PC-3 (cell line): ENCODE results near the gene ARF3. TPM values are rescaled to one million over a fixed set of nuclear protein-coding genes. Genes with fewer than 3 reads are reported as not detected.

Experiments
- ATAC-seq: fragments of 200-7000 bp; cut with Tn5 transposase; 2 replicates; pipeline ENCODE4 v1.9.1; 2020; ENCODE audit warnings: mild to moderate bottlenecking, moderate library complexity
- BruUV-seq: library from RNA; stranded (reverse); fragments of 400-500 nt; replicated peaks from 2 replicates; lab custom pipeline; 2021; lab: Mats Ljungman, UMichigan
- CTCF ChIA-PET: fragments of 300-600 bp; sonication (Branson Sonifier 250); formaldehyde crosslinking; loops from one replicate; lab custom pipeline; 2022; ENCODE audit warnings: antibody characterized with exemption; lab: Charles Lee
- POLR2A ChIA-PET: fragments of 300-600 bp; sonication (Branson Sonifier 250); formaldehyde crosslinking; loops from one replicate; lab custom pipeline; 2022; ENCODE audit warnings: antibody characterized with exemption; ENCODE audit not compliant: unreplicated experiment; lab: Charles Lee
- DNase-seq: peaks from one replicate; pipeline ENCODE4 v3.0.0-alpha.2; 2015
- H2AFZ ChIP-seq: fragments of 300-600 bp; sonication (generic); 2 replicates; pipeline ENCODE4 v1.6.0; 2016; ENCODE audit warnings: antibody characterized with exemption, low read length
- H3F3A ChIP-seq: fragments of 300-600 bp; sonication (generic); one replicate; pipeline ENCODE4 v1.6.0; 2017; ENCODE audit warnings: antibody characterized with exemption, low read length, control low read depth, mild to moderate bottlenecking; ENCODE audit not compliant: unreplicated experiment
- H3K27ac ChIP-seq: fragments of 300-600 bp; sonication (generic); 2 replicates; pipeline ENCODE4 v1.5.1; 2016; ENCODE audit warnings: mild to moderate bottlenecking, low read length
- H3K27me3 ChIP-seq: fragments of 300-600 bp; sonication (generic); 2 replicates; pipeline ENCODE4 v1.6.1; 2016; ENCODE audit warnings: low read length, mixed read lengths
- H3K36me3 ChIP-seq: fragments of 300-600 bp; sonication (generic); 2 replicates; pipeline ENCODE4 v1.6.1; 2016; ENCODE audit warnings: low read depth, mixed run types, low read length, mixed read lengths
- H3K4me1 ChIP-seq: fragments of 300-600 bp; sonication (generic); 2 replicates; pipeline ENCODE4 v1.5.1; 2016; ENCODE audit warnings: low read length; ENCODE audit not compliant: insufficient read depth
- H3K4me2 ChIP-seq: fragments of 300-600 bp; sonication (generic); 2 replicates; pipeline ENCODE4 v1.6.0; 2016; ENCODE audit warnings: low read length
- H3K4me3 ChIP-seq: fragments of 300-600 bp; sonication (generic); 2 replicates; pipeline ENCODE4 v1.5.1; 2016; ENCODE audit warnings: mild to moderate bottlenecking, low read length, mixed read lengths
- H3K79me2 ChIP-seq: fragments of 300-600 bp; sonication (generic); 2 replicates; pipeline ENCODE4 v1.6.1; 2017; ENCODE audit warnings: low read length, mixed read lengths
- H3K9ac ChIP-seq: fragments of 300-600 bp; sonication (generic); 2 replicates; pipeline ENCODE4 v1.6.0; 2016; ENCODE audit warnings: mild to moderate bottlenecking, low read length
- H3K9me2 ChIP-seq: fragments of 300-600 bp; sonication (generic); replicated peaks from 2 replicates; pipeline ENCODE4 v1.6.1; 2016; ENCODE audit warnings: mixed run types, low read length, mixed read lengths
- H3K9me3 ChIP-seq: fragments of 300-600 bp; sonication (generic); 2 replicates; pipeline ENCODE4 v1.6.1; 2016; ENCODE audit warnings: low read length, mixed read lengths
- H4K20me1 ChIP-seq: fragments of 300-600 bp; sonication (generic); 2 replicates; pipeline ENCODE4 v1.6.1; 2016; ENCODE audit warnings: low read length, mixed read lengths
- CTCF ChIP-seq: fragments of 300-600 bp; sonication (generic); conservative IDR thresholded peaks from 2 replicates; pipeline ENCODE4 v1.5.1; 2017; ENCODE audit warnings: antibody characterized with exemption, low read depth, mild to moderate bottlenecking, low read length
- EZH2 ChIP-seq: fragments of 300-600 bp; sonication (generic); IDR thresholded peaks from one replicate; pipeline ENCODE4 v1.6.1; 2017; ENCODE audit warnings: antibody characterized with exemption, mild to moderate bottlenecking, low read length; ENCODE audit not compliant: unreplicated experiment
- EZH2phosphoT487 ChIP-seq: fragments of 300-600 bp; sonication (generic); IDR thresholded peaks from 2 replicates; pipeline ENCODE4 v1.6.1; 2018; ENCODE audit warnings: mild to moderate bottlenecking, antibody characterized with exemption, low read length, borderline replicate concordance
- intact Hi-C: fragments of 100-400 bp; cut with micrococcal nuclease; formaldehyde crosslinking; loops from 2 replicates; pipeline ENCODE4 v1.9.0; 2023
- total RNA-seq: library from RNA; depleted of rRNA; stranded (reverse); fragments of >200 nt; gene quantifications from 2 replicates; pipeline ENCODE4 v1.2.3, GENCODE V29; 2014; rRNA removed

The ARF3 gene
- total RNA-seq, 1 experiment from 2014 or later: 85.5 TPM

DNA sequence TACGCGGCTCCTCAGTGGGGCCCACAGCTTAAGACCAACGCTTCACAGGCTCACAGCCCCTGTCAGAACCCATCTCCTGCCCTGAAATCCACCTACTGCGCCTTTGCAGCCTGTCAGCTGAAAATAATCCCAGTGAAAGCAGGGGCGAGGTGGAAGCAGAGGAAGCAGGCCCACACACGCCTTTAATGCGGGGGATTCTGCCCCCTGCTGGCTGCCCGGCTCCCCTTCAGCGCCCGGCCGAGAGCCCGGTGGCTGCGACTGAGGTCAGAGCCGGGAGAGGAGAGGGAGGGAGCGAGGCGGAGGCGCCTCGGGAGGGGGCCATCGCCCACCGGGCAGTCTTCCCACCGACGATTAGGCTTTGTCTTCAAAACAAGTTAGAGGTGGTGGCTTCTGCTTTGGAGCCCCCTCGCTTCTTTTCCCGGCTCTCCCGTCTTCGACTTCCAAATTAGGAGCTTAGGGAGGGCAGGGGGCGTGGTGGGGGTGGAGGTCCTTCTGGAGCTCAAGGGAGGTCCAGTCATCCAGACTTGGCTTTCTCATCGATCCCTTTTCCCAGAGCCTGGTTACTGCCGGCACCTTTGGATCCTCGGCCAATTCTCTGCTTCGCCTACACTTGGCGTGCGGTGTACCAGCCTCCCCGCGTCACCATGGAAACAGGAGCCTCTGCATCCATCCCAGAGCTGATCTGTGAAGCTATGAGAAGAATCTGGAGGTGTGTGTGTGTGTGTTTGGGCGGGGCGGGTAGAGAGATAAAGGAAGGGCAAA is 66.4 kb downstream of the ARF3 start:
- Histone ChIP-seq H4K20me1 (no peaks in the 10 kb centered on the region), H3K9me2 (no peaks in the 10 kb centered on the region), H2AFZ (peak overlapping the region; percentile 74), H3F3A (no peaks in the 10 kb centered on the region), H3K27ac (no peak overlapping the region), H3K4me2 (peak overlapping the region; percentile 80), H3K4me3 (peak overlapping the region; percentile 58), H3K4me1 (peaks cover 8% of the 10 kb centered on the region; the same call in 1 of the 2 replicates), H3K9ac (no peak overlapping the region), H3K27me3 (peaks cover 8% of the 10 kb centered on the region), H3K36me3 (no peaks in the 10 kb centered on the region), H3K9me3 (no peaks in the 10 kb centered on the region), H3K79me2 (no peaks in the 10 kb centered on the region)
- intact Hi-C loops: loop anchor here (1.0 kb wide), 1 partner anchor 38 kb away; no protein-coding TSS in a partner anchor
- ChIA-PET POLR2A (interaction anchor here (0.6 kb wide), 1 partner anchor 39 kb away, joined by 11 read pairs; the partner anchor contains the start of gene DDX23), CTCF (interaction anchor here (0.5 to 3.6 kb wide), 3 partner anchors 9 to 113 kb away, joined by 4 to 80 read pairs (median 8); partner anchors contain the start of gene DDX23)
- DNase-seq (peak; percentile 82), ATAC-seq (peak; percentile 100)
- BruUV-seq: no TSS peak
- no peak for TF ChIP-seq EZH2phosphoT487
- TF ChIP-seq CTCF: peak; percentile 95
- no peak for TF ChIP-seq EZH2

- H3K9me2 ChIP-seq: no peaks in the 10 kb centered on the region
- H3K79me2 ChIP-seq: no peaks in the 10 kb centered on the region
- ATAC-seq: no peak
- no peak for TF ChIP-seq CTCF
- CTCF ChIA-PET: interaction anchor here (3.6 kb wide), 1 partner anchor 37 kb away, joined by 80 read pairs; the partner anchor contains the start of gene DDX23
- peaks cover 8% of the 10 kb centered on the region; the same call in 1 of the 2 replicates for H3K4me1 ChIP-seq
- no peaks in the 10 kb centered on the region for H4K20me1 ChIP-seq
- no peaks in the 10 kb centered on the region for H3K36me3 ChIP-seq
- intact Hi-C loops: loop anchor here (1.0 kb wide), 1 partner anchor 36 kb away; no protein-coding TSS in a partner anchor
- no peak overlapping the region for H3K9ac ChIP-seq
- H2AFZ ChIP-seq: no peak overlapping the region
- H3K4me3 ChIP-seq: no peak overlapping the region
- POLR2A ChIA-PET: no interaction called here
- DNase-seq: no peak
- no peaks in the 10 kb centered on the region for H3K9me3 ChIP-seq
- H3K27ac ChIP-seq: no peak overlapping the region
- no peaks in the 10 kb centered on the region for H3F3A ChIP-seq
- peaks cover 8% of the 10 kb centered on the region for H3K27me3 ChIP-seq
- no TSS peak for BruUV-seq
- H3K4me2 ChIP-seq: no peak overlapping the region
These were observed 67.6 kb downstream of the ARF3 start for GRCh38 chr12:48889679-48890078.

Other genes starting within 250 kb of the ARF3 start
- gene CCNT1, start 240.8 kb downstream of the ARF3 start, total RNA-seq: 15.1 and 20.7 TPM in 2 replicates
- gene ADCY6, start 168.4 kb downstream of the ARF3 start, total RNA-seq: 19.0 and 24.4 TPM in 2 replicates
- 21.4 and 32.9 TPM in 2 replicates for gene CACNB3, start 139.0 kb downstream of the ARF3 start, total RNA-seq
- gene DDX23, start 105.3 kb downstream of the ARF3 start, total RNA-seq: 102 and 105 TPM in 2 replicates
- 7.6 and 8.3 TPM in 2 replicates for gene RND1, start 91.6 kb downstream of the ARF3 start, total RNA-seq
- gene FKBP11, start 32.0 kb downstream of the ARF3 start, total RNA-seq: 9.7 and 16.4 TPM in 2 replicates
- gene WNT10B, start 14.2 kb upstream of the ARF3 start, total RNA-seq: 3.7 and 7.4 TPM in 2 replicates
- not detected in 2 replicates for gene WNT1, start 20.8 kb upstream of the ARF3 start, total RNA-seq
- gene DDN, start 41.9 kb upstream of the ARF3 start, total RNA-seq: 3.5 and 5.6 TPM in 2 replicates
- 62.1 and 66.5 TPM in 2 replicates for gene PRKAG1, start 61.3 kb upstream of the ARF3 start, total RNA-seq
- gene KMT2D, start 103.3 kb upstream of the ARF3 start, total RNA-seq: 41.9 and 51.7 TPM in 2 replicates
- 4.2 and 5.0 TPM in 2 replicates for gene RHEBL1, start 112.5 kb upstream of the ARF3 start, total RNA-seq
- 0.04 and 0.23 TPM in 2 replicates for gene DHH, start 137.3 kb upstream of the ARF3 start, total RNA-seq
- gene LMBR1L, start 153.4 kb upstream of the ARF3 start, total RNA-seq: 17.1 and 18.5 TPM in 2 replicates
- 4,374 and 4,720 TPM in 2 replicates for gene TUBA1B, start 173.9 kb upstream of the ARF3 start, total RNA-seq
- 46.1 and 46.9 TPM in 2 replicates for gene TUBA1A, start 231.6 kb upstream of the ARF3 start, total RNA-seq